H9 (cell line): Measurements from ENCODE around the gene TSPAN18. TPM values are rescaled to one million over a fixed set of nuclear protein-coding genes. Genes with fewer than 3 reads are reported as not detected.

Experiments
- DNase-seq: peaks from one replicate; pipeline ENCODE4 v3.0.0-alpha.2; 2017
- H2AFZ ChIP-seq: one replicate; pipeline ENCODE4 v1.6.1; 2013; ENCODE audit warnings: mild to moderate bottlenecking, low read length, control low read depth, moderate library complexity
- H2AK5ac ChIP-seq: 2 replicates; pipeline ENCODE4 v1.6.1; 2013; ENCODE audit warnings: low read length, control low read depth, mixed read lengths; ENCODE audit not compliant: insufficient read length
- H2BK120ac ChIP-seq: one replicate; pipeline ENCODE4 v1.6.1; 2013; ENCODE audit warnings: low read depth, mild to moderate bottlenecking, low read length, control low read depth, inconsistent platforms; ENCODE audit not compliant: poor library complexity, severe bottlenecking
- H2BK12ac ChIP-seq: 2 replicates; pipeline ENCODE4 v1.6.1; 2013; ENCODE audit warnings: low read length, control low read depth, mixed read lengths, low read depth; ENCODE audit not compliant: insufficient read length
- H2BK15ac ChIP-seq: 2 replicates; pipeline ENCODE4 v1.6.1; 2013; ENCODE audit warnings: low read depth, low read length, control low read depth
- H2BK20ac ChIP-seq: one replicate; pipeline ENCODE4 v1.6.1; 2013; ENCODE audit warnings: low read depth, mild to moderate bottlenecking, low read length, control low read depth, inconsistent platforms; ENCODE audit not compliant: poor library complexity, severe bottlenecking
- H2BK5ac ChIP-seq: 2 replicates; pipeline ENCODE4 v1.6.1; 2013; ENCODE audit warnings: low read length, control low read depth, mixed read lengths; ENCODE audit not compliant: insufficient read length
- H3K14ac ChIP-seq: 2 replicates; pipeline ENCODE4 v1.6.1; 2013; ENCODE audit warnings: low read length, control low read depth; ENCODE audit not compliant: insufficient read depth
- H3K18ac ChIP-seq: 2 replicates; pipeline ENCODE4 v1.6.1; 2013; ENCODE audit warnings: low read depth, mild to moderate bottlenecking, mixed read lengths, low read length, control low read depth; ENCODE audit not compliant: insufficient read length
- H3K23ac ChIP-seq: 2 replicates; pipeline ENCODE4 v1.6.1; 2013; ENCODE audit warnings: low read length, control low read depth, mixed read lengths, low read depth; ENCODE audit not compliant: insufficient read length
- H3K23me2 ChIP-seq: 2 replicates; pipeline ENCODE4 v1.6.1; 2013; ENCODE audit warnings: low read depth, mild to moderate bottlenecking, mixed read lengths, low read length, control low read depth; ENCODE audit not compliant: insufficient read length, poor library complexity, severe bottlenecking
- H3K27ac ChIP-seq: 2 replicates; pipeline ENCODE4 v1.5.1; 2013; ENCODE audit warnings: low read length, control low read depth, mixed read lengths, low read depth; ENCODE audit not compliant: insufficient read length
- H3K27me3 ChIP-seq: 2 replicates; pipeline ENCODE4 v1.6.1; 2013; ENCODE audit warnings: low read length, control low read depth, inconsistent platforms; ENCODE audit not compliant: insufficient read depth
- H3K4ac ChIP-seq: 2 replicates; pipeline ENCODE4 v1.6.1; 2013; ENCODE audit warnings: low read depth, mild to moderate bottlenecking, control low read depth, inconsistent platforms, low read length, moderate library complexity
- H3K4me1 ChIP-seq: 2 replicates; pipeline ENCODE4 v1.6.1; 2013; ENCODE audit warnings: low read length, control low read depth, inconsistent platforms; ENCODE audit not compliant: insufficient read depth
- H3K4me2 ChIP-seq: 2 replicates; pipeline ENCODE4 v1.6.1; 2013; ENCODE audit warnings: low read length, control low read depth, mixed read lengths; ENCODE audit not compliant: insufficient read length, insufficient read depth
- H3K56ac ChIP-seq: 2 replicates; pipeline ENCODE4 v1.6.1; 2013; ENCODE audit warnings: low read depth, mild to moderate bottlenecking, mixed read lengths, low read length, control low read depth; ENCODE audit not compliant: insufficient read length
- H3K79me1 ChIP-seq: 2 replicates; pipeline ENCODE4 v1.6.1; 2013; ENCODE audit warnings: low read depth, mild to moderate bottlenecking, moderate library complexity, low read length, control low read depth, inconsistent platforms; ENCODE audit not compliant: insufficient read depth, poor library complexity, severe bottlenecking
- H3K79me2 ChIP-seq: 2 replicates; pipeline ENCODE4 v1.6.1; 2013; ENCODE audit warnings: low read length, control low read depth, inconsistent platforms; ENCODE audit not compliant: insufficient read depth
- H3K9ac ChIP-seq: 2 replicates; pipeline ENCODE4 v1.6.1; 2013; ENCODE audit warnings: low read length, control low read depth, mixed read lengths; ENCODE audit not compliant: insufficient read length; ENCODE audit errors: extremely low read depth
- H3K9me3 ChIP-seq: one replicate; pipeline ENCODE4 v1.6.1; 2013; ENCODE audit warnings: low read depth, low read length, inconsistent platforms; ENCODE audit not compliant: control insufficient read depth
- H3T11ph ChIP-seq: one replicate; pipeline ENCODE4 v1.6.1; 2013; ENCODE audit warnings: mild to moderate bottlenecking, low read length, control low read depth, inconsistent platforms
- H4K20me1 ChIP-seq: one replicate; pipeline ENCODE4 v1.6.1; 2013; ENCODE audit not compliant: control insufficient read depth, insufficient read length, insufficient read depth
- H4K5ac ChIP-seq: 2 replicates; pipeline ENCODE4 v1.6.1; 2013; ENCODE audit warnings: low read depth, mild to moderate bottlenecking, mixed read lengths, low read length, control low read depth; ENCODE audit not compliant: insufficient read length
- H4K8ac ChIP-seq: replicated peaks from 2 replicates; pipeline ENCODE4 v1.6.1; 2013; ENCODE audit warnings: low read length, control low read depth, mixed read lengths, low read depth; ENCODE audit not compliant: insufficient read length
- H4K91ac ChIP-seq: 2 replicates; pipeline ENCODE4 v1.6.1; 2013; ENCODE audit warnings: low read depth, mild to moderate bottlenecking, moderate library complexity, mixed read lengths, low read length, control low read depth; ENCODE audit not compliant: insufficient read length
- H3K27ac Mint-ChIP-seq, 3 experiments: 2 replicates in 2 of 3; 3 replicates in 1 of 3; pipeline ENCODE4 v1.8.0; 2020 to 2021; ENCODE audit warnings: mixed read lengths in 3 of 3, mild to moderate bottlenecking in 1 of 3, moderate library complexity in 1 of 3
- H3K27me3 Mint-ChIP-seq: 2 replicates; pipeline ENCODE4 v1.8.0; 2021; ENCODE audit warnings: low read depth, mild to moderate bottlenecking, moderate library complexity, mixed read lengths
- H3K36me3 Mint-ChIP-seq, 3 experiments: 2 replicates in 2 of 3; 3 replicates in 1 of 3; pipeline ENCODE4 v1.8.0; 2020 to 2021; ENCODE audit warnings: low read depth in 3 of 3, mixed read lengths in 3 of 3; ENCODE audit not compliant: insufficient read depth in 1 of 3
- H3K4me1 Mint-ChIP-seq, 2 experiments: 2 replicates each; pipeline ENCODE4 v1.8.0; 2020; ENCODE audit warnings: mixed read lengths in 2 of 2
- H3K4me3 Mint-ChIP-seq, 2 experiments: 2 replicates in 1 of 2; 3 replicates in 1 of 2; pipeline ENCODE4 v1.8.0; 2020 to 2021; ENCODE audit warnings: mild to moderate bottlenecking in 2 of 2, mixed read lengths in 2 of 2, moderate library complexity in 1 of 2
- H3K9me3 Mint-ChIP-seq, 2 experiments: 2 replicates in 1 of 2; 3 replicates in 1 of 2; pipeline ENCODE4 v1.8.0; 2020; ENCODE audit warnings: mild to moderate bottlenecking in 2 of 2, mixed read lengths in 2 of 2, moderate library complexity in 1 of 2
- CTCF ChIP-seq: fragments of 200-600 bp; sonication (generic); conservative IDR thresholded peaks from 3 replicates; pipeline ENCODE4 v1.8.0; 2021; ENCODE audit warnings: antibody characterized with exemption, mild to moderate bottlenecking
- WGBS: extraction: QIAGEN DNeasy Blood & Tissue Kit; methylation state at CpG from one replicate; pipeline ENCODE4 v1.1.7; 2013; ENCODE audit warnings: missing lambda C conversion rate, low lambda C conversion rate, mixed read lengths; ENCODE audit not compliant: insufficient read length; ENCODE audit errors: extremely low coverage; 5-methylcytosine and 5-hydroxymethylcytosine counted together
- total RNA-seq: library from RNA; stranded (reverse); gene quantifications from 2 replicates; pipeline ENCODE4 v1.2.1, GENCODE V29; 2021

TSPAN18 gene
- total RNA-seq, 1 experiment from 2014 or later: 25.3 TPM

DNA sequence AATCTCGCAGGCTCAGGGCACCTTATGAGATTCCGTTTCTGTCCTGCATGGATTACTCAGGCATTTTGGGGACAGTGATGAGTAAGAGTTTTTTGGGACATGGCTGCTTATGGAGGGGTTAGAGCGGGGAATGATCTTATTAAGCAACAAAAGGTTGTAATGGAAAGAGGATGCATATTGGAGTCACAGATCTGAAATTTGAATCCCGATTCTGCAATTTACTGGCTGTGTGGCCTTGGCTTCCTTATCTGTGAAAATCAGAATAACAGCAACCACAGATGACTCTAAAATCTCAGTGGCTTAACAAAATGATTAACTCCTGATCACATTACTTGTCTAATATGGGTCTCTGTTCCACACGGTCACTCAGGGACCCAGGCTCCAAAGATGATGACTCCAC is 5.8 kb downstream of the TSPAN18 start:
- no peaks in the 10 kb centered on the region for H3K9me3 ChIP-seq
- WGBS: no CpG with 5 or more reads among the region's 5 CpGs
- no peak overlapping the region for H2BK120ac ChIP-seq
- H2AFZ ChIP-seq: no peak overlapping the region
- H3K23me2 ChIP-seq: peaks cover 7% of the 10 kb centered on the region
- H2BK12ac ChIP-seq: no peak overlapping the region
- H2BK20ac ChIP-seq: no peak overlapping the region
- Mint-ChIP-seq H3K27me3 (peaks cover 56% of the 10 kb centered on the region), H3K9me3 (no peaks in the 10 kb centered on the region; a peak in 3 of 5 replicates), H3K36me3 (peaks cover 0 to 1% (median 0%) of the 10 kb centered on the region in 3 experiments; a peak in 2 of 7 replicates), H3K4me1 (peaks cover 78 to 91% of the 10 kb centered on the region in 2 experiments), H3K27ac (no peak overlapping the region), H3K4me3 (no peak overlapping the region)
- no peaks in the 10 kb centered on the region for H4K20me1 ChIP-seq
- no peak for DNase-seq
- no peak overlapping the region for H3K4ac ChIP-seq
- H2AK5ac ChIP-seq: no peak overlapping the region
- H3K4me2 ChIP-seq: no peak overlapping the region
- H4K8ac ChIP-seq: no peak overlapping the region
- H2BK5ac ChIP-seq: no peak overlapping the region
- no peak overlapping the region for H3K23ac ChIP-seq
- no peak overlapping the region for H4K5ac ChIP-seq
- H3T11ph ChIP-seq: no peak overlapping the region
- H3K18ac ChIP-seq: no peak overlapping the region
- peaks cover 27% of the 10 kb centered on the region for H3K27me3 ChIP-seq
- H3K14ac ChIP-seq: no peak overlapping the region
- H4K91ac ChIP-seq: no peak overlapping the region
- H3K79me2 ChIP-seq: no peaks in the 10 kb centered on the region
- no peaks in the 10 kb centered on the region for H3K79me1 ChIP-seq
- H3K27ac ChIP-seq: no peak overlapping the region
- H3K9ac ChIP-seq: no peak overlapping the region
- TF ChIP-seq CTCF: no peak
- no peak overlapping the region for H3K56ac ChIP-seq
- no peak overlapping the region for H2BK15ac ChIP-seq
- H3K4me1 ChIP-seq: peaks cover 6% of the 10 kb centered on the region; the same call in 1 of the 2 replicates
